Central memory CD8-positive, alpha-beta T cell (primary cell): ENCODE results near the gene ATP13A2.
"Not testable (repeated sequence)": the region's sequence is repeated elsewhere in the genome, so short reads cannot be mapped to it uniquely, and the experiment has no call there.

Source experiments
- ATAC-seq: fragments of 150-1000 bp; cut with Tn5 transposase; replicated peaks from 2 replicates; pipeline ENCODE4 v1.10.0; 2022; ENCODE audit warnings: mild to moderate bottlenecking, moderate FRiP score, moderate number of reproducible peaks; ENCODE audit not compliant: poor library complexity, severe bottlenecking; ENCODE audit errors: extremely low read depth
- DNase-seq, 2 donors: peaks; one replicate each; pipeline ENCODE4 v3.0.0; 2021; ENCODE audit warnings: low spot score in 2 of 2
- H3K27ac Mint-ChIP-seq: one replicate; pipeline ENCODE4 v1.8.0; 2022; ENCODE audit warnings: low read depth, mild to moderate bottlenecking, moderate library complexity, mixed read lengths
- H3K27me3 Mint-ChIP-seq: one replicate; pipeline ENCODE4 v1.8.0; 2022; ENCODE audit warnings: mixed read lengths
- H3K36me3 Mint-ChIP-seq: one replicate; pipeline ENCODE4 v1.8.0; 2022; ENCODE audit warnings: mild to moderate bottlenecking, moderate library complexity, mixed read lengths; ENCODE audit not compliant: insufficient read depth
- H3K4me1 Mint-ChIP-seq: one replicate; pipeline ENCODE4 v1.8.0; 2022; ENCODE audit warnings: mixed read lengths
- H3K4me3 Mint-ChIP-seq: one replicate; pipeline ENCODE4 v1.8.0; 2022; ENCODE audit warnings: mild to moderate bottlenecking, moderate library complexity, mixed read lengths
- H3K9me3 Mint-ChIP-seq: one replicate; pipeline ENCODE4 v1.8.0; 2022; ENCODE audit warnings: mixed read lengths

The ATP13A2 gene

GRCh38 chr1:16956775-16957174 is 55.0 kb downstream of the ATP13A2 start:
- Mint-ChIP-seq H3K27me3 (no peaks in the 10 kb centered on the region), H3K27ac (no peak overlapping the region), H3K4me1 (peaks cover 13% of the 10 kb centered on the region), H3K36me3 (peaks cover 4% of the 10 kb centered on the region), H3K4me3 (no peak overlapping the region), H3K9me3 (no peaks in the 10 kb centered on the region)
- DNase-seq (no peak), ATAC-seq (no peak)

- Mint-ChIP-seq H3K36me3 (peaks cover 2% of the 10 kb centered on the region), H3K4me1 (peaks cover 1% of the 10 kb centered on the region), H3K27ac (no peak overlapping the region), H3K27me3 (no peaks in the 10 kb centered on the region), H3K9me3 (no peaks in the 10 kb centered on the region), H3K4me3 (no peak overlapping the region)
- DNase-seq (no peak), ATAC-seq (no peak)
Measured at GRCh38 chr1:16955186-16955585, 56.5 kb downstream of the ATP13A2 start.

GRCh38 chr1:16954579-16954978 is 57.1 kb downstream of the ATP13A2 start:
- Mint-ChIP-seq H3K27me3 (no peaks in the 10 kb centered on the region), H3K27ac (no peak overlapping the region), H3K36me3 (peaks cover 2% of the 10 kb centered on the region), H3K4me3 (no peak overlapping the region), H3K9me3 (no peaks in the 10 kb centered on the region), H3K4me1 (no peaks in the 10 kb centered on the region)
- DNase-seq (no peak), ATAC-seq (no peak)

DNA sequence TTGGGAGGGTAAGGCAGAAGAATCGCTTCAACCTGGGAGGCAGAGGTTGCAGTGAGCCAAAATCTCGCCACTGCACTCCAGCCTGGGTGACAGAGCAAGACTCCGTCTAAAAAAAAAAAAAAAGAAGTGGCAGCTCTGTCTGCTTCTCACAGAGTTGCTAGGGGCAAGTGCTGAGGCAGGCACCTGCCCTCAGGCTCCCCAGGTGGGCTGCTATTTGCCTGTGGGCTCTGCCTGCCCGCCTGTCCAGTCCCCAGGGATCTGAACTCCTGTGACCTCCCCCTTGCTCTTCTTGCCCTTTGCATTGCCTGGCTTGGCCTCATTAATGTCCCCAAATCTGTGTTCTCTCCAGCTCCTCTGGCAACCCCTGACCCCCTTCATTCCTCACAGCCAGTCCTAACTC is 59.4 kb downstream of the ATP13A2 start:
- H3K4me1 Mint-ChIP-seq, H3K9me3 Mint-ChIP-seq, DNase-seq, H3K27ac Mint-ChIP-seq, ATAC-seq, H3K36me3 Mint-ChIP-seq, H3K4me3 Mint-ChIP-seq, H3K27me3 Mint-ChIP-seq: not testable (repeated sequence)

- H3K27ac Mint-ChIP-seq, H3K4me3 Mint-ChIP-seq, H3K4me1 Mint-ChIP-seq, DNase-seq, H3K9me3 Mint-ChIP-seq, ATAC-seq, H3K36me3 Mint-ChIP-seq, H3K27me3 Mint-ChIP-seq: not testable (repeated sequence)
Measured at GRCh38 chr1:16949026-16949425, 62.7 kb downstream of the ATP13A2 start.

GRCh38 chr1:16948282-16948891 is 63.3 kb downstream of the ATP13A2 start:
- ATAC-seq, H3K9me3 Mint-ChIP-seq, H3K36me3 Mint-ChIP-seq, H3K27me3 Mint-ChIP-seq, H3K4me1 Mint-ChIP-seq, DNase-seq, H3K4me3 Mint-ChIP-seq, H3K27ac Mint-ChIP-seq: not testable (repeated sequence)

DNA sequence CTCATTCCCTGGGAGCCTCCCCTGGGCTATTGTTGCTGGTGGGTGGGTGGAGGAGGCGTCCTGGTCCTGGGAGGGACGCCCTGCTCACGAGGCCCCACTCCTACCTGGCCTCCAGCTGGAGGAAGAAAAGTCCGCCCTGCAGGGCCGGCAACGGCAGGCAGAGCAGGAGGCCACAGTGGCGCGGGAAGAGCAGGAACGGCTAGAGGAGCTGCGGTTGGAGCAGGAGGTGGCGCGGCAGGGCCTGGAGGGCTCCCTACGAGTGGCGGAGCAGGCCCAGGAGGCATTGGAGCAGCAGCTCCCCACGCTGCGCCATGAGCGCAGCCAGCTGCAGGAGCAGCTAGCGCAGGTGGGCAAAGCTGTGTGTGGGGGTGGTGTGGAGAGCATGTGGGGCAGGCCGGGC is 65.1 kb downstream of the ATP13A2 start:
- Mint-ChIP-seq H3K9me3 (no peaks in the 10 kb centered on the region), H3K4me3 (no peak overlapping the region), H3K27me3 (no peaks in the 10 kb centered on the region), H3K4me1 (no peaks in the 10 kb centered on the region), H3K36me3 (peaks cover 12% of the 10 kb centered on the region), H3K27ac (no peak overlapping the region)
- ATAC-seq (no peak), DNase-seq (no peak)

GRCh38 chr1:16946185-16946584 is 65.5 kb downstream of the ATP13A2 start:
- not testable (repeated sequence) for H3K27ac Mint-ChIP-seq, ATAC-seq, H3K9me3 Mint-ChIP-seq, H3K27me3 Mint-ChIP-seq, H3K4me1 Mint-ChIP-seq, DNase-seq, H3K4me3 Mint-ChIP-seq
- peaks cover 16% of the 10 kb centered on the region for H3K36me3 Mint-ChIP-seq

- not testable (repeated sequence) for H3K9me3 Mint-ChIP-seq, H3K27me3 Mint-ChIP-seq
Measured at GRCh38 chr1:16945512-16945911, 66.2 kb downstream of the ATP13A2 start.

DNA sequence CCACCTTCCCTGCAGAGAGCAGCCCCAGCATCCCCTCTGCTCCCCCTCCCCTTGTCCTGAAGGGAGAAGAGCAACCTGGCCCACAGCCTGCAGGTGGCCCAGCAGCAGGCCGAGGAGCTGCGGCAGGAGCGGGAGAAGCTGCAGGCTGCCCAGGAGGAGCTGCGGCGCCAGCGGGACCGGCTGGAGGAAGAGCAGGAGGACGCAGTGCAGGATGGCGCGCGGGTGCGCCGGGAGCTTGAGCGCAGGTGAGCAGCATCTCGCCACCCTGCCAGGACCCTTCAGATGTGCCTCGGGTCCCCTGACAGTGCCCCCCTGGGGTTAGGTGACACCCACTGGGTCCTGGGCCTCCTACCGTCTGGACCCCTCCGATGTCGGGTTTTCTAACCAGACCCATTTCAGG is 67.7 kb downstream of the ATP13A2 start:
- H3K9me3 Mint-ChIP-seq = no peaks in the 10 kb centered on the region
- H3K4me1 Mint-ChIP-seq = no peaks in the 10 kb centered on the region
- ATAC-seq (no peak), DNase-seq (no peak)
- H3K36me3 Mint-ChIP-seq = peaks cover 17% of the 10 kb centered on the region
- no peaks in the 10 kb centered on the region for H3K27me3 Mint-ChIP-seq
- no peak overlapping the region for H3K4me3 Mint-ChIP-seq
- no peak overlapping the region for H3K27ac Mint-ChIP-seq

More at GRCh38 chr1:16945512-16945911, 66.2 kb downstream of the ATP13A2 start:
- not testable (repeated sequence) for H3K4me1 Mint-ChIP-seq, DNase-seq, H3K27ac Mint-ChIP-seq, H3K4me3 Mint-ChIP-seq, ATAC-seq
- peaks cover 17% of the 10 kb centered on the region for H3K36me3 Mint-ChIP-seq

DNA sequence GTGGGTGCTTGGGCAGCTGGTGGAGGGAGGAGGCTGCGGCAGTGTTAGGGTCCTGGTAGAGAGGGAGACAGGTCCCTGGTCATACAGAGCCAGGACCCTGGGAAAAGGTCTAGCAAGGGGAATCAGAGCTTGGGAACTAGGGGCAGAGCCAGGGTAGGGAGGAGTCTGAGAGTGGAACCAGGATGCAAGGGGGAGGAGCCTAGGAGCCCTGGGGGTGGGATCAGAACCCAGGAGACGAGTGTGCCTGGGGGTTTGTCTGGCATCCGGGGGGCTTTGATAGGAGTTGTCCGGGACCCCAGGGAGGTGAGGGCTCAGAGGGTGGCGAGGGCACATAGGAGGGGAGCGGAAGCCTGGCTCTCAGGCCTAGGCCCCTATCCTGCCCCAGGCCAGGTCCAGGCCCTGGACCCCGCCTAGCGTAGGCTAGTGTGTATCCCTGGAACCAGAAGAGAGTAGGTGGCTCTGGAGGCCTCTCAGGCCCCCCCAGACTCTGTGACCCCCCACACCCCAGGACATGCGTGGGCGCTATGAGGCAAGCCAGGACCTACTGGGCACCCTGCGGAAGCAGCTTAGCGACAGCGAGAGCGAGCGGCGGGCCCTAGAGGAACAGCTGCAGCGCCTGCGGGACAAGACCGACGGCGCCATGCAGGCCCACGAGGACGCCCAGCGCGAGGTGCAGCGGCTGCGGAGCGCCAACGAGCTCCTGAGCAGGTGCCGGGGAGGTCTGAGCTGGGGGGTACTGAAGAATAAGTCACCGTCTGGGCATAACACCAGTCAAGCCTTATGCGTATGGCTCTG is 72.1 kb downstream of the ATP13A2 start:
- not testable (repeated sequence) for H3K27ac Mint-ChIP-seq, ATAC-seq, H3K27me3 Mint-ChIP-seq, H3K9me3 Mint-ChIP-seq, DNase-seq, H3K4me1 Mint-ChIP-seq, H3K4me3 Mint-ChIP-seq
- peaks cover 30% of the 10 kb centered on the region for H3K36me3 Mint-ChIP-seq

DNA sequence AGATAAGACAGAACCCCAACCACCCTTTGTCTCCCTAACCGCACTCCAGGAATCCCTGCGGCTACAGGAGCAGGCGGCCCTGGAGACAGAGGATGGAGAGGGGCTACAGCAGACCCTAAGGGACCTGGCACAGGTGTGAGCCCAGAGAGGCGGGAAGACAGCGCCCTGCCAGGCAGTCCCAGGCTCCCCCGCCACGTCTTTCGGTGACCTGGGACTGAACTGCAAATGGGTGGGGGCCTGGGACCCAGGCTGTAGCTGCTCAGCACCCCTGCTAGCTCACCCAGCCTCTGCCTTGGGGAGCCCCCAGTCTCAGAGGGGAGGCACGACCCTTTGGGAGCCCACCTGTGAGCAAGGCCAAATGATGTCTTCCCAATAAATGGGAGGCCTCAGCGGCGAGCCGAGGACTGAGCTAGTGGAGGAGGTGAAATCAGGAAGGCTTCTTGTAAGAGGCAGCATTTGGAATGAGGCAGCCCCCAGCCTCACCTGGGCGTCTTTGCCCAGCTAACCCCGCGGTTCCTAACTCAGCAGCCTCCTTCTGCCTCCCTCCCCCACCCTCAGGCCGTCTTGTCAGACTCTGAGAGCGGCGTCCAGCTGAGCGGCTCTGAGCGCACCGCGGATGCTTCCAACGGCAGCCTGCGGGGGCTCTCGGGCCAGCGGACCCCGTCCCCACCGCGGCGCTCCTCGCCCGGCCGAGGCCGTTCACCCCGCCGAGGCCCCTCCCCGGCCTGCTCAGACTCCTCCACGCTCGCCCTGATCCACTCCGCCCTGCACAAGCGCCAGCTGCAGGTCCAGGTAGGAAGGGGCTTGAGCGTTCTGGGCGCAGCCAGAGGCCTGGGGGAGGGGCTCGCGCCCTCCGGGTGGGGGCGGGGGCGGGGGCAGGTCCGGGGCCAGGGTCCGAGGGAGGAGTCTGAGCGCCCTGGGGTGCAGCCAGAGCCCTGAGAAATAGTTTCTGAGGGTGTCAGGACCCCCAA is 73.1 kb downstream of the ATP13A2 start:
- no peak for DNase-seq
- no peaks in the 10 kb centered on the region for H3K27me3 Mint-ChIP-seq
- no peak overlapping the region for H3K4me3 Mint-ChIP-seq
- no peak for ATAC-seq
- H3K9me3 Mint-ChIP-seq = no peaks in the 10 kb centered on the region
- peaks cover 30% of the 10 kb centered on the region for H3K36me3 Mint-ChIP-seq
- no peaks in the 10 kb centered on the region for H3K4me1 Mint-ChIP-seq
- H3K27ac Mint-ChIP-seq = no peak overlapping the region
